ENCODE data around the gene DTNB.
A peak's percentile ranks its signal among the peaks of the same experiment; 100 is the strongest.

Gene DTNB

DNA sequence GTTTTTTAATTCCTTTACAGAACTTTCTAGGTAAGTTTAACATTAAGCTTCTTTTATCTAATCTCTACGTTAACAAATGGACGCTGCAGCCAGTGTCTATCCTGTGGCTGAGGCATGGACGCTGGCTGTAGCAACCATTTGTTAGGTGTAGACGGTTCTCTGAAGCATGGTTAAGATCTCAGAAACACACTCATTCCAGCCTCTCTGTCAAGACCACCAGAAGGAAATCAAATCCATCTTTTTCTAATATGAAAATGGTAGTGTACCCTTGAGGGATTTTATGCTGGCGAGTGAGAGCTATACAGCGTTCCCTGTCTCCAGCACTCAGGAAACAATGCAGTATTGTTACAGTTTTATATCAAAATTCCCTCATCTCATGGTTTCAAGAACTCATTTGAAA, 78.0 kb downstream of the DTNB start:
- DNase-seq (ENCODE audit: low read depth), result no peak
- no peak for TF ChIP-seq CTCF (IDR thresholded peaks at IDR 0.05; ENCODE audit: low read length, missing control alignments)
- H3K4me3 ChIP-seq (replicated peaks; ENCODE audit: low read depth, low read length), result no peak overlapping the region

- no peak for TF ChIP-seq CTCF (IDR thresholded peaks at IDR 0.05; ENCODE audit: low read length, missing control alignments)
- H3K4me3 ChIP-seq (replicated peaks; ENCODE audit: low read depth, low read length), result no peak overlapping the region
- no peak for DNase-seq (ENCODE audit: low read depth)
Observed at GRCh38 chr2:25594991-25595390, 78.4 kb downstream of the DTNB start.

DNA sequence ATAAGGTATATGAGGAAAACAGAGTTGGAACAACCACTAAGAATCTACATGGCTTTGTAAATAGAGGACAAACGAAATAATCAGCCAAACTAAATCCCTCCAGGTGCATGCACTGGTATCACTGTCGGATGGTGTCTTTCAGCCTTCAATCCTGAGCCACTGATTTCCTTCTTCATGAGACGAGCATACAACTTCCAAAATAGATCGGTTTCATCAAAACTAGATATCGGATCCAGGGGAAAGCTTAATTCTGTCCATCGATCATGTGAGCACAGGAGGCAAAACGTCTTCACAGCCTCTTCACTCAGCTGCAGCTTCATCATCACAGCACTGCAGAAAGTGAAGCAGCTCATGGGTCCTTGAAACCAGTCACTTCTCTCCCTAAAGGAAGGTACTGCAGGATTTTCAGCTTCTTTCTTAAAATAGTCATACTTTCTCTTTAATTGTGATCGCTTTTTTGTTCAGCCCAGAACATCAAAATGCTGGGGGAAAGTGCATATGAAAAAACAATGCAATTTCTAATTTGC, 80.5 kb downstream of the DTNB start:
- DNase-seq (ENCODE audit: low read depth), result no peak
- H3K4me3 ChIP-seq (replicated peaks; ENCODE audit: low read depth, low read length), result no peak overlapping the region
- TF ChIP-seq CTCF (IDR thresholded peaks at IDR 0.05; ENCODE audit: low read length, missing control alignments), result no peak

- no peak for TF ChIP-seq CTCF (IDR thresholded peaks at IDR 0.05; ENCODE audit: low read length, missing control alignments)
- DNase-seq (ENCODE audit: low read depth), result no peak
- H3K4me3 ChIP-seq (replicated peaks; ENCODE audit: low read depth, low read length), result no peak overlapping the region
Observed at GRCh38 chr2:25590921-25591505, 82.4 kb downstream of the DTNB start.

- H3K4me3 ChIP-seq (replicated peaks; ENCODE audit: low read depth, low read length), result no peak overlapping the region
- DNase-seq (ENCODE audit: low read depth), result no peak
- no peak for TF ChIP-seq CTCF (IDR thresholded peaks at IDR 0.05; ENCODE audit: low read length, missing control alignments)
Observed at GRCh38 chr2:25589676-25590205, 83.6 kb downstream of the DTNB start.

DNA sequence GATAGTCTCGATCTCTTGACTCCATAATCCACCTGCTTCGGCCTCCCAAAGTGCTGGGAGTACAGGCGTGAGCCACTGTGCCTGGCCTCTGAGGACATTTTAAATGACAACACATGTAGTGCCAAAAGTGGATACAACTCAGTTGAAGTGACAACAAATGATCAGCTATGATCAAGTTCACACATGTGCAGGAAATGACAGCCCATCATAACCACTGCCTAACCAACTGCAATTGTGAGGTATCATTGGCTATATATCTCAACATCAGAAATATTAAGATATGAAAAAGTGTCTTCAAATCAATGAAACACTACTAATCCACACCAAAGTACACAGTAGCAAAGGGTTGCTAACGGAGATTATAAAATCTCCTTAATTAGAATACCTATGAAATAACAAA, 84.8 kb downstream of the DTNB start:
- H3K4me3 ChIP-seq (replicated peaks; ENCODE audit: low read depth, low read length), result no peak overlapping the region
- no peak for TF ChIP-seq CTCF (IDR thresholded peaks at IDR 0.05; ENCODE audit: low read length, missing control alignments)
- DNase-seq (ENCODE audit: low read depth), result no peak

DNA sequence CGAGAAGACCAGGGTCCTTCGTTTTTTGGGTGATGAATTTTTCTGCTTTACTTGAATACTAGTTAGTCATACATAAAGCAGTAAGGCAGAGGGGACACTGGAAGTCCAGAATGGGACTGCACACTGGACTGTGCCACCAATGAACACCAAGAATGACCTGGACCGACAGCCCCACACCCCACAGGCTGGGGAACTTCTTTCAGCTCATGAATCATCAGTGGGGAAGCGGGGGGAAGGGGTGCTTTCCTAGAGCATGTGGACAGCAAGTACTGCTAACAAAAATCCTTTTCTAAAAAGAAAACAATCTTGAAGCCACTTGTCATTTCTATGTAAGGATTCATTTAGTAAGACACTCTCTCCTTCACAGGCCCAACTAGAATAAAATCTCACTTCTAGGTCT, 86.0 kb downstream of the DTNB start:
- TF ChIP-seq CTCF (IDR thresholded peaks at IDR 0.05; ENCODE audit: low read length, missing control alignments), result no peak
- peak; percentile 18 for DNase-seq (ENCODE audit: low read depth)

More for the DNA sequence above, 86.0 kb downstream of the DTNB start:
- H3K4me3 ChIP-seq (replicated peaks; ENCODE audit: low read depth, low read length), result no peak overlapping the region

Measured in fibroblast of pulmonary artery (primary cell).